Loucy (cell line): ENCODE results near the gene PSEN2.

Experiments used
- EZH2phosphoT487 ChIP-seq: fragments of 200-600 bp; IDR thresholded peaks from 2 replicates; pipeline ENCODE4 v1.6.1; 2018; ENCODE audit warnings: antibody characterized with exemption, mild to moderate bottlenecking, moderate library complexity, borderline replicate concordance
- TF ChIP-seq, protein P1 (sequence below): fragments of 200-600 bp; sonication (generic); conservative IDR thresholded peaks from 2 replicates; pipeline ENCODE4 v1.5.1; 2014; ENCODE audit warnings: mild to moderate bottlenecking, antibody characterized with exemption, low read length

DNA sequence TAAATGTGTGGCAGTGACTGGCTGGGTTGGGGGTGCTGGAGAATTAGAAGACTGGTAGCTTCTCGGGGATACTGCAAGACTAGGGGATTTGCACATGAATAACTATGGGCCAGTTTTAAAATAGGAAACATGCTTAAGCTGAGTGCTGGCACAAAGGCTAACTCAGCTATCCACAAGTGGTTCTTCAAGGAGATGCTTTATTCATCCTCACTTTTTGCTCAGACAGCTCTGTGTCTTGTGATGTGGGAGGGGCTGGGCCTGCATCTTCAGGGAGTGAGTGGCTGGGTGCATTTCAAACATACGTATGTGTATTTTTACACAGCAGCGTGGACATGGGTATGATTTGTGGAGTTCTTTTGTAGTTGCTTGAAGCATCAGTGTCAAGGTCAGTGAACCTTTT lies 72.0 kb downstream of the PSEN2 start:
- TF ChIP-seq, protein P1, sequence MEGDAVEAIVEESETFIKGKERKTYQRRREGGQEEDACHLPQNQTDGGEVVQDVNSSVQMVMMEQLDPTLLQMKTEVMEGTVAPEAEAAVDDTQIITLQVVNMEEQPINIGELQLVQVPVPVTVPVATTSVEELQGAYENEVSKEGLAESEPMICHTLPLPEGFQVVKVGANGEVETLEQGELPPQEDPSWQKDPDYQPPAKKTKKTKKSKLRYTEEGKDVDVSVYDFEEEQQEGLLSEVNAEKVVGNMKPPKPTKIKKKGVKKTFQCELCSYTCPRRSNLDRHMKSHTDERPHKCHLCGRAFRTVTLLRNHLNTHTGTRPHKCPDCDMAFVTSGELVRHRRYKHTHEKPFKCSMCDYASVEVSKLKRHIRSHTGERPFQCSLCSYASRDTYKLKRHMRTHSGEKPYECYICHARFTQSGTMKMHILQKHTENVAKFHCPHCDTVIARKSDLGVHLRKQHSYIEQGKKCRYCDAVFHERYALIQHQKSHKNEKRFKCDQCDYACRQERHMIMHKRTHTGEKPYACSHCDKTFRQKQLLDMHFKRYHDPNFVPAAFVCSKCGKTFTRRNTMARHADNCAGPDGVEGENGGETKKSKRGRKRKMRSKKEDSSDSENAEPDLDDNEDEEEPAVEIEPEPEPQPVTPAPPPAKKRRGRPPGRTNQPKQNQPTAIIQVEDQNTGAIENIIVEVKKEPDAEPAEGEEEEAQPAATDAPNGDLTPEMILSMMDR, result no peak
- TF ChIP-seq EZH2phosphoT487, result no peak
